ENCODE results near the gene ZNF280C. TPM values are rescaled to one million over a fixed set of nuclear protein-coding genes. Genes with fewer than 3 reads are reported as not detected.

The ZNF280C gene
- total RNA-seq, 6 experiments from 2014 or later = 5.6 to 7.1 (median 6.6) TPM

DNA sequence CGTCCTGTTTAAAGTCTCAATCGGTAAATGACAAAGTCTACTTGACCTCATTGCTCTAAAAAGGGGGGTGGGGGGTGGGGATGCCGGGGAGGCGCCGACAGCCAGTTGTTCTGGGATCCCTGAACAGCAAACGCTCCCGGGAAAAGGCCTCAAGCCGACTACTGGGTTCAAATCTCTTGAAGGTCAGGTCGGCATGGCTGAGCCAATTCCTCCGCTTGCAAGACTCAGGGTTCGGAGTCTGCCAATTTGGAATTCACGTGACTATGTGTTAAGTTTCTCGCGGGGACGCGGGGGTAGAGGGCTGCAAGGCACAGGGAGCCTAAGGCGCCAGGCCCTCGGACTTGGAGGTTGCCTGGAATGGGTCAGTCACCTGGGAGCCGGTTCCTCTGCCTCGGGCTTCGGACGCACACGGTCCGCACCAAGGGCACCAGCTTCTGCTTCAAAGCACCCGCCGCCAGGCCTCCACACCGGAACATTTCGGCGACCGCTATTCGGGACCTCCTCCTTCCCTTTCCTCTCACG is 103.5 kb downstream of the ZNF280C start:
- no peak for DNase-seq
- Mint-ChIP-seq H3K36me3 (ENCODE audit: low read depth) (no peaks in the 10 kb centered on the region), H3K4me3 (peak overlapping the region; percentile 92), H3K27ac (peak overlapping the region; percentile 96), H3K27me3 (ENCODE audit: insufficient read depth) (no peaks in the 10 kb centered on the region; the same call in 1 of the 2 replicates), H3K9me3 (no peaks in the 10 kb centered on the region), H3K4me1 (ENCODE audit: low read depth) (peaks cover 15% of the 10 kb centered on the region)
- TF ChIP-seq, protein P1, sequence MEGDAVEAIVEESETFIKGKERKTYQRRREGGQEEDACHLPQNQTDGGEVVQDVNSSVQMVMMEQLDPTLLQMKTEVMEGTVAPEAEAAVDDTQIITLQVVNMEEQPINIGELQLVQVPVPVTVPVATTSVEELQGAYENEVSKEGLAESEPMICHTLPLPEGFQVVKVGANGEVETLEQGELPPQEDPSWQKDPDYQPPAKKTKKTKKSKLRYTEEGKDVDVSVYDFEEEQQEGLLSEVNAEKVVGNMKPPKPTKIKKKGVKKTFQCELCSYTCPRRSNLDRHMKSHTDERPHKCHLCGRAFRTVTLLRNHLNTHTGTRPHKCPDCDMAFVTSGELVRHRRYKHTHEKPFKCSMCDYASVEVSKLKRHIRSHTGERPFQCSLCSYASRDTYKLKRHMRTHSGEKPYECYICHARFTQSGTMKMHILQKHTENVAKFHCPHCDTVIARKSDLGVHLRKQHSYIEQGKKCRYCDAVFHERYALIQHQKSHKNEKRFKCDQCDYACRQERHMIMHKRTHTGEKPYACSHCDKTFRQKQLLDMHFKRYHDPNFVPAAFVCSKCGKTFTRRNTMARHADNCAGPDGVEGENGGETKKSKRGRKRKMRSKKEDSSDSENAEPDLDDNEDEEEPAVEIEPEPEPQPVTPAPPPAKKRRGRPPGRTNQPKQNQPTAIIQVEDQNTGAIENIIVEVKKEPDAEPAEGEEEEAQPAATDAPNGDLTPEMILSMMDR (IDR thresholded peaks at IDR 0.05) = no peak

DNA sequence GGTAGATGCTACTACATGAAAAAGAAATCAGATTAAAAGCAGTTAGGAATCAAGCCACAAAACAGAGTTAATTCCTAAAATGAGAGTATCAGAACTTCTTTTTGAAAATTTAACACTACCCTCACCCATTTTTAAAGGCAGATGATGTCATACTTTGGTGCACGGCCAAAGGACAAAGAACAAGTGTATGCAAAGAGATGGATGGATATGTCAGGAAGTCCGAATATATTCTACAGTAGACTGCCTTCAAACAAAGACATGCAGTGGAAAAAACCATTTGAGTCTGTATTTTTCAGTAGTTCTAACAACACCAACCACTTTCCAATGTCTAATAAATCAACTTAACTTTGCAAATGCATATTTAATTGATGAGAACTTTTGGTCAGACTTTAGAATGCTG is 105.3 kb downstream of the ZNF280C start:
- Mint-ChIP-seq H3K27ac (no peak overlapping the region), H3K9me3 (no peaks in the 10 kb centered on the region), H3K4me1 (ENCODE audit: low read depth) (peaks cover 15% of the 10 kb centered on the region), H3K27me3 (ENCODE audit: insufficient read depth) (no peaks in the 10 kb centered on the region; the same call in 1 of the 2 replicates), H3K36me3 (ENCODE audit: low read depth) (no peaks in the 10 kb centered on the region), H3K4me3 (peak overlapping the region; percentile 41; the same call in 1 of the 2 replicates)
- TF ChIP-seq, protein P1 (IDR thresholded peaks at IDR 0.05) = no peak
- DNase-seq = no peak

DNA sequence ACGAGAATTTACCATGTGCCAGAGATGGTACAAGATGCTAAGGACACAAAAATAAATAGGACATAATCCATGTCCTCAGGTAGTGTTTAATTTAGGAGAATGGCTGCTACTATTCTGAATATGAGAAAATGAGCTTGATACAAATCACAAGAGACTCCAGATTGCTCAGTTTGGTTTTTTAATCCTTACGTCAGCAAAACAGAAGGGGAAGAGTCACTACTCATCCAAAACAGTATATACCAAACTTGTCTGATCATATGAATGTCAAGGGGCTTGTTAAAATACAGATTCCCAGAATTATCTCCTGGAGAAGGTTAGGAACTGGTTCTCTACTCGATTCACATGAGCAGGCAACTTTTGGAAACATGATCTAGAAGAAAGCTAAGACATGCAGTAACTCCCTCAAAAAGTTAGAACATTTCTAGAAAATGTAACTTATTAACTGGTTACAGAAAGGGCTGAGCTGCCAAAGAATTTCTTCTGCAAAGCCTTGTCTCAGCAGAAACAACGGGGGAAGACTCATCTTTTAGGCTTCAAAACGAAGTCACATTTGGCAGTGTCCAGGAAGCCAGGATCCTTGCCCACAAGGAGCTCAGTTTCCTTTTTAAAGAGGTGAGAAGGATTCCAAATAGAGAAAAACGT is 106.5 kb downstream of the ZNF280C start:
- H3K4me3 Mint-ChIP-seq = no peak overlapping the region
- H3K27me3 Mint-ChIP-seq (ENCODE audit: insufficient read depth) = no peaks in the 10 kb centered on the region; the same call in 1 of the 2 replicates
- H3K36me3 Mint-ChIP-seq (ENCODE audit: low read depth) = no peaks in the 10 kb centered on the region

DNA sequence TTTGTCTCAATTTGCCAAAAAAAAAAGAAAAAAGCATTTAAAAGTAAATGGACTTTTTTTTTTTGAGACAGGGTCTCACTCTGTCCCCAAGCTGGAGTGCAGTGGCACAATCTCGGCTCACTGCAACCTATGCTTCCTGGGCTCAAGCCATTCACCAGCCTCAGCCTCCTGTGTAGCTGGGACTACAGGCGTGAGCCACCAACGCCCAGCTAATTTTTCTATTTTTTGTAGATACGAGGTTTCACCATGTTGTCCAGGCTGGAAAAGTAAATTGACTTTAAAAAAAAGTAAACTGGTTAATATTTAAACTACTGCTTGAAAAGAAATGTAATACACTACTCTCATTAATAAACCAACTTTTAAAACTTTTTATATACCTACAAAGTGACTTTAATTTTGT is 108.9 kb downstream of the ZNF280C start:
- Mint-ChIP-seq H3K4me3 (no peak overlapping the region), H3K9me3 (no peaks in the 10 kb centered on the region), H3K4me1 (ENCODE audit: low read depth) (peaks cover 7% of the 10 kb centered on the region; the same call in 1 of the 2 replicates), H3K27ac (no peak overlapping the region), H3K36me3 (ENCODE audit: low read depth) (no peaks in the 10 kb centered on the region), H3K27me3 (ENCODE audit: insufficient read depth) (no peaks in the 10 kb centered on the region)
- no peak for DNase-seq
- TF ChIP-seq, protein P1 (IDR thresholded peaks at IDR 0.05) = no peak

More for the DNA sequence above, 106.5 kb downstream of the ZNF280C start:
- no peak for DNase-seq
- TF ChIP-seq, protein P1 (IDR thresholded peaks at IDR 0.05) = no peak
- Mint-ChIP-seq H3K9me3 (no peaks in the 10 kb centered on the region), H3K27ac (no peak overlapping the region), H3K4me1 (ENCODE audit: low read depth) (peaks cover 14% of the 10 kb centered on the region)

DNA sequence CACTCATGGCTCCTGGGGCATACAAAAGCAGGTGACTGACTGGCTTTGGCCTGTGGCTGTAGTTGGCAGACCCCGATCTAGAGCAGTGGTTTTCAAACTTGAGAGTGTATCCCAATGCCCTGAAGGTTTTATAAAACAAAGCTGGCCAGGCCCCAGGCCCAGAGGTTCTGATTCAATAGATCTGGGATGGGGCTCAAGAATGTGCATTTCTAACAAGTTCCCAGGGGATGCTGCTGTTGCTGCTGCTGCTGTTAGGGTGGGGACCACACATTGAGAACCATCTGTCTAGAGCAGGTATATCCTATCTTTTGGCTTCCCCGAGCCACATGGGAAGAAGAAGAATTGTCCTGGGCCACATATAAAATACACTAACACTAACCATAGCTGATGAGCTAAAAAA is 110.4 kb downstream of the ZNF280C start:
- Mint-ChIP-seq H3K4me3 (no peak overlapping the region), H3K4me1 (ENCODE audit: low read depth) (peaks cover 7% of the 10 kb centered on the region; the same call in 1 of the 2 replicates), H3K27ac (no peak overlapping the region), H3K27me3 (ENCODE audit: insufficient read depth) (no peaks in the 10 kb centered on the region), H3K36me3 (ENCODE audit: low read depth) (no peaks in the 10 kb centered on the region), H3K9me3 (no peaks in the 10 kb centered on the region)
- DNase-seq = no peak
- TF ChIP-seq, protein P1 (IDR thresholded peaks at IDR 0.05) = no peak

All from HFFc6 (cell line).